ENCODE measurements around the gene PYGM. TPM values are rescaled to one million over a fixed set of nuclear protein-coding genes. Genes with fewer than 3 reads are reported as not detected.

The PYGM gene
- total and polyA plus RNA-seq, 2 donors (not counting 3 experiments of a cell fraction or from before 2014, with no cell fraction given): 0.10 to 0.62 TPM

GRCh38 chr11:64714666-64715065 lies 45.1 kb downstream of the PYGM start:
- Histone ChIP-seq H3K9ac (replicated peaks; ENCODE audit: extremely low read depth, insufficient read depth, low read length) (no peak overlapping the region), H3K4me3 (replicated peaks in 1 of 3; ENCODE audit: insufficient read depth in 1 of 3, low read depth in 1 of 3, low read length in 3 of 3) (no peak overlapping the region), H2AFZ (ENCODE audit: low read depth, low read length) (no peak overlapping the region), H3K79me2 (ENCODE audit: control insufficient read depth, insufficient read depth, low read length) (no peaks in the 10 kb centered on the region), H3K27ac (ENCODE audit: insufficient read depth, low read depth, low read length) (no peak overlapping the region), H3K4me2 (ENCODE audit: insufficient read depth, low read length) (no peak overlapping the region), H3K27me3 (ENCODE audit: control insufficient read depth in 2 of 2, insufficient read depth in 2 of 2, low read length in 2 of 2) (peaks cover 52 to 68% of the 10 kb centered on the region in 2 experiments), H4K20me1 (replicated peaks; ENCODE audit: control insufficient read depth, extremely low read depth, insufficient read depth, low read length) (no peaks in the 10 kb centered on the region), H3K36me3 (ENCODE audit: control insufficient read depth in 2 of 2, extremely low read depth in 1 of 2, insufficient read depth in 2 of 2, low read length in 2 of 2) (no peaks in the 10 kb centered on the region), H3K9me3 (replicated peaks; ENCODE audit: control insufficient read depth, insufficient read depth, low read length) (no peaks in the 10 kb centered on the region), H3K4me1 (ENCODE audit: control insufficient read depth, extremely low read depth, insufficient read depth, low read length) (no peaks in the 10 kb centered on the region), H3K9me1 (replicated peaks; ENCODE audit: control insufficient read depth, extremely low read depth, insufficient read depth, low read length) (no peaks in the 10 kb centered on the region)
- no peak for FAIRE-seq
- no TSS peak for BruUV-seq (replicated peaks)
- intact Hi-C loops (cut with micrococcal nuclease): no loop called here
- DNase-seq (ENCODE audit: low read depth, low spot score): no peak
- POLR2A ChIA-PET: no interaction called here
- TF ChIP-seq GATA2 (IDR thresholded peaks at IDR 0.05; ENCODE audit: insufficient read depth, insufficient read length, low read depth, low read length): no peak
- no peak for TF ChIP-seq FOS (IDR thresholded peaks at IDR 0.05; ENCODE audit: borderline replicate concordance, insufficient read depth, low read length)
- TF ChIP-seq JUN (IDR thresholded peaks at IDR 0.05; ENCODE audit: borderline replicate concordance, insufficient read depth, insufficient read length, low read depth): no peak
- TF ChIP-seq MYC (IDR thresholded peaks at IDR 0.05; ENCODE audit: low read depth, low read length): no peak
- TF ChIP-seq POLR2AphosphoS5 (IDR thresholded peaks at IDR 0.05; ENCODE audit: insufficient read depth, low read depth, low read length): no peak
- no peak for TF ChIP-seq CTCF (IDR thresholded peaks at IDR 0.05; ENCODE audit: extremely low read depth in 1 of 2, insufficient read depth in 1 of 2, low read depth in 1 of 2, low read length in 2 of 2)
- TF ChIP-seq MAX (IDR thresholded peaks at IDR 0.05; ENCODE audit: insufficient read depth, insufficient read length): no peak
- TF ChIP-seq POLR2A (IDR thresholded peaks at IDR 0.05; ENCODE audit: low read depth, low read length): no peak
- TF ChIP-seq EZH2 (IDR thresholded peaks at IDR 0.05; ENCODE audit: borderline replicate concordance, low read depth, low read length, severe bottlenecking): no peak
- CTCF ChIA-PET: interaction anchor here (1.3 to 3.0 kb wide), 2 partner anchors 12 to 26 kb away, joined by 4 to 15 read pairs; no protein-coding TSS in a partner anchor
- dilution Hi-C loops (cut with MboI; ENCODE audit: extremely low pct_ligation_motif_present, low sequenced_read_pairs): no loop called here

Measured in endothelial cell of umbilical vein (primary cell).